ENCODE data around the gene WFS1.

The WFS1 gene

DNA sequence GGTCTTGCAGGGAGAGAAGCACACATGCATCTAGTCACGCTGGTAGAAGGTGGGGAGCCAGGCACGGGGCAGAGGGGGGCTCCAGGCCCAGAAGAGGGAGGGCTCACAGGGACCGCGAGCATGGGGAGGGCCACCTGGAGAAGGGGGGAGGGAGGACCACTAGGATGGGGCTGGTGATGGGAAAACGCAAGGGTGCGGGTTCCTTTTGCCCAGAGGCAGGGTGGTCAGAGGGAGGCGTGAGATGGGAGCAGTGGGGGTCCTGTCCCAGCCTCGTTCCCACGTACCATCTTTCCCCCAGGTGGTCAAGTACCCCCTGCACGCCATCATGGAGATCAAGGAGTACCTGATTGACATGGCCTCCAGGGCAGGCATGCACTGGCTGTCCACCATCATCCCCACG, 30.7 kb downstream of the WFS1 start:
- DNase-seq (ENCODE audit: low read depth): no peak

DNA sequence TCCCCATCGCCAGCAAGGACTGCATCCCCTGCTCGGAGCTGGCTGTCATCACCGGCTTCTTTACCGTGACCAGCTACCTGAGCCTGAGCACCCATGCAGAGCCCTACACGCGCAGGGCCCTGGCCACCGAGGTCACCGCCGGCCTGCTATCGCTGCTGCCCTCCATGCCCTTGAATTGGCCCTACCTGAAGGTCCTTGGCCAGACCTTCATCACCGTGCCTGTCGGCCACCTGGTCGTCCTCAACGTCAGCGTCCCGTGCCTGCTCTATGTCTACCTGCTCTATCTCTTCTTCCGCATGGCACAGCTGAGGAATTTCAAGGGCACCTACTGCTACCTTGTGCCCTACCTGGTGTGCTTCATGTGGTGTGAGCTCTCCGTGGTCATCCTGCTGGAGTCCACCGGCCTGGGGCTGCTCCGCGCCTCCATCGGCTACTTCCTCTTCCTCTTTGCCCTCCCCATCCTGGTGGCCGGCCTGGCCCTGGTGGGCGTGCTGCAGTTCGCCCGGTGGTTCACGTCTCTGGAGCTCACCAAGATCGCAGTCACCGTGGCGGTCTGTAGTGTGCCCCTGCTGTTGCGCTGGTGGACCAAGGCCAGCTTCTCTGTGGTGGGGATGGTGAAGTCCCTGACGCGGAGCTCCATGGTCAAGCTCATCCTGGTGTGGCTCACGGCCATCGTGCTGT, 31.5 kb downstream of the WFS1 start:
- no peak for DNase-seq (ENCODE audit: low read depth)

- no peak for DNase-seq (ENCODE audit: low read depth)
These were observed 32.2 kb downstream of the WFS1 start for GRCh38 chr4:6301732-6302442.

DNA sequence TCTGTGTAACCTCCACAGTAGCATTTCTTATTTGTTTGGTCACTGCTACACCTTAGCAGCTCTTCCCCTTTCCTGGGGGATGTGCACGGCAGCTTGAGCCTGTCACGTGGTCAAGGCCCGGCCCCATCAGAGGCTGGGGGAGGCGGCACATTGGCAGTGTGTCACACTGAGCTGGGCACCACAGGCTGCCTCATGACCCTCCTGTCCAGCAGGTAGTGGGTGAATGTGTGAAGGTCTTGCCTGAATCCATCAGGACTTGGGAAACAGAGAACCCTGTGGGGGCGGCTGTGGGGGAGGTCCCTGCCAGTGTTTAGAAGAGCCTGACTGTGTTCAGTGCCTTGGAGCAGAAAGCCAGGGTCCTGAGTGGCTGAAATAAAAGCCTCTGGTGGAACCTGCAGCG, 33.2 kb downstream of the WFS1 start:
- DNase-seq (ENCODE audit: low read depth): no peak

- no peak for DNase-seq (ENCODE audit: low read depth)
These were observed 34.3 kb downstream of the WFS1 start for GRCh38 chr4:6303943-6304342.

DNA sequence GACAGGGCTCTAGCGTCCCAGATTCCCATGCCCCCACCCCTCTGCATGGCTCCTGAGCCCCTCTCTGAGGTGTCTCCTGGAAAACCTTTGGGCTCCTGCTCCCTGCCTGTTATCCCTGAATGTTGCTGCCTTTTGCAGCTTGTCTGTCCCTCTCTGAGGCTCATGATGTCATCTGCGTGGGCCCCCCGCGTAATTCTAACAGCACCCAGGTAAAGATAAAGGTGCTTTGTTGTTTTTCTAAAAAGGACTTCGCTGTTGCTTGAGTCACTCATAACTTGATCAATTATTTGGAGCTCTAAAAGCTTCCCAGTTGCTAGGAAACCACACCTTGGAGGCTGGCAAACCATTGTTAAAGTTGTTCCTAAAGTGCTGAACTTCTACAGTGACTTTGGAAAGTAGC, 36.6 kb downstream of the WFS1 start:
- DNase-seq (ENCODE audit: low read depth): no peak

DNA sequence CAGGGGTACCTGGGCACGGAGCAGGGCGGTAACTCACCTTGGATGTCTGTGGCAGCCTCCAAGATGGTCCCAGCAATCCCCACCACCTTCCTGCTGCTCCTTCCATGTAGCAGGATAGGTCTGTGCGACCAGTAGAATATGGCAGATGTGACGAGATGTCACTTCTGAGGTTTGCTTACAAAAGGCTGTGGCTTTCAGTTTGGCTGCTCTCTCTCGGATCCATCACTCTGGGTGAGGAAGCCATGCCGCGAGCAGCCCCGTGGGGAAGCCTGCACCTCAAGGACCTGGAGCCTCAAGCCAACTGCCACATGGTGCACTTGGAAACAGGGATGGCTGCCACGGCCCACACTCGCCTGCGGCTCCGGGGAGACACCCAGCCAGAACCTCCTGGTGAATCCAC, 37.6 kb downstream of the WFS1 start:
- no peak for DNase-seq (ENCODE audit: low read depth)

DNA sequence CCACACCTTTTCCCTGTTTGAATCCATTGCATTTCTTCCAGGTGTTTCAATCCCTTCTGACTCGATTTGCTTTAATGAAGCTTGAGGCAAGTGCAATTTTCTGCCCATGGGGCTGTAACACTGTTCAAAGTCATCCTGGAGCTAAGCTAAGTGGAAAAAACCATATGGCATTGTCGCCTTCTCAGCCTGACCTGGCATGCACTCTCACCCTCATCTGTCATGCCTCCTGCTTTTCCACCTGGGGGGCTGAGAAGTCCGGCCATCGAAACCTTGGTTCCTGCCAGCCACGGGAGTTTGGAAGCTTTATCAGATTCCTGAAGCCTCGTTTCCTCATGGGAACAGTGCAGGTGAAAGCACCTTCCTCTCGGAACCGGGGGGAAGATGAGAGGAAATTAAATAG, 38.2 kb downstream of the WFS1 start:
- DNase-seq (ENCODE audit: low read depth): no peak

DNA sequence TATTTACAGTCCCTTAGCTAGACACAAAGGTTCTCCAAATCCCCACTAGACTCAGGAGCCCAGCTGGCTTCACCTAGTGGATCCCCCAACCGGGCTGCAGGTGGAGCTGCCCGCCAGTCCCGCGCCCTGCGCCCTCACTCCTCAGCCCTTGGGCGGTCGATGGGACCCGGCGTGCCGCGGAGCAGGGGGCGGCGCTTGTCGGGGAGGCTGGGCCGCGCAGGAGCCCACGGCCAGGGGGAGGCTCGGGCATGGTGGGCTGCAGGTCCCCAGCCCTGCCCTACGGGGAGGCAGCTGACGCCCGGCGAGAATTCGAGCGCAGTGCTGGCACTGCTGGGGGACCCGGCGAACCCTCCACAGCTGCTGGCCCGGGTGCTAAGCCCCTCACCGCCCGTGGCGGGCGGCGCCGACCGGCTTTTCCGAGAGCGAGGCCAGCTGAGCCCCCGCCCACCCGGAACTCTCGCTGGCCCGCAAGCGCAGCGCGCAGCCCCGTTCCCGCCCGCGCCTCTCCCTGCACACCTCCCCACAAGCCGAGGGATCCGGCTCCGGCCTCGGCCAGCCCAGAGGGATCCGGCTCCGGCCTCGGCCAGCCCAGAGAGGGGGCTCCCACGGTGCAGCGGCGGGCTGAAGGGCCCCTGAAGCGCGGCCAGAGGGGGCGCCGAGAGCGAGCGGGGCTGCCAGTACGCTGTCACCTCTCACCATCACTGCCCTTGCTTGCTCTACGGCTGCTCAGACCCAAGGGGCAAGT, 39.4 kb downstream of the WFS1 start:
- no peak for DNase-seq (ENCODE audit: low read depth)

- no peak for DNase-seq (ENCODE audit: low read depth)
These were observed 40.1 kb downstream of the WFS1 start for GRCh38 chr4:6309777-6310176.

- DNase-seq (ENCODE audit: low read depth): no peak
These were observed 43.6 kb downstream of the WFS1 start for GRCh38 chr4:6313216-6313615.

DNA sequence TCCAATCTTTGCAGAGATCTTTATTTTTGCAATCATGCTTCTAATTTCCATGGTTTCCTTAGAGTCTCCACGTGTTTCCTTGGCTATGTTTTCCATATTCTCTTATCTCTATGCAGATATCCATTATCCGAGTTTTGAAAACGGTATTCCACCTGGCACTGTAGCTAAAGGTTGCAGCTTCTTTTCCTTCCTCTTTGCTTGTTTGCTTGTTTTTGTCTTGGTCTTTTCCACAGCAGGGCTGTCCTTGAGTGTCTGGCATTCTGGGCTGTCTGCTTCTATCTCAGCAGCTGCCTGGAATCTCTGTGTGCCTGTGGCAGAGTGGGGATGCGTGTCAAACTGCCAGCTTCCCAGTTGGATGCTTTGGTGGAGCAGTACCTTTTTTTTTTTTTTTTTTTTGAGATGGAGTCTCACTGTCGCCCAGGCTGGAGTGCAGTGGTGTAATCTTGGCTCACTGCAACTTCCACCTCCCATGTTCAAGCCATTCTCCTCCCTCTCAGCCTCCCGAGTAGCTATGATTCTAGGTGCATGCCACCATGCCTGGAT, 46.9 kb downstream of the WFS1 start:
- DNase-seq (ENCODE audit: low read depth): no peak

GRCh38 chr4:6318206-6318605, 48.6 kb downstream of the WFS1 start:
- no peak for DNase-seq (ENCODE audit: low read depth)

- DNase-seq (ENCODE audit: low read depth): no peak
These were observed 50.0 kb downstream of the WFS1 start for GRCh38 chr4:6319530-6320150.

DNA sequence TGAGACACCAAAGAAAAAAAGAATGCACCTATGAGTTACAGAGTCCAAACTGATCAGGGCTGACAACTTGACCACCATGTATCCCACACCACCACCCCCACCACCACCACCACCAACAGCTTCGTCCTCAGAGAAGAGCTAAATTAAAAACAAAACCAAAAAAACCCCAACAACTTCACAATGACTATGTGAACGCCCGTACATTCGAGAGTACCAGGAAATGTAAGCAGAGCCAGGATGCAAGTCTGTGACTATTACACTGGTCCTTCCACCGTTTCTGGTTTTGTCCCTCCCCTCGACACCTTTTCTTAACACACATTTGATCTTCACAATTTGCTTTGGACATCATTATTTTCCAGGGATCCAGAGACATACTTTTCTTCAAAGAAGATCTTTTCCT, 51.0 kb downstream of the WFS1 start:
- no peak for DNase-seq (ENCODE audit: low read depth)

- DNase-seq (ENCODE audit: low read depth): no peak
These were observed 51.7 kb downstream of the WFS1 start for GRCh38 chr4:6321361-6321760.

GRCh38 chr4:6322067-6322760, 52.6 kb downstream of the WFS1 start:
- DNase-seq (ENCODE audit: low read depth): no peak

DNA sequence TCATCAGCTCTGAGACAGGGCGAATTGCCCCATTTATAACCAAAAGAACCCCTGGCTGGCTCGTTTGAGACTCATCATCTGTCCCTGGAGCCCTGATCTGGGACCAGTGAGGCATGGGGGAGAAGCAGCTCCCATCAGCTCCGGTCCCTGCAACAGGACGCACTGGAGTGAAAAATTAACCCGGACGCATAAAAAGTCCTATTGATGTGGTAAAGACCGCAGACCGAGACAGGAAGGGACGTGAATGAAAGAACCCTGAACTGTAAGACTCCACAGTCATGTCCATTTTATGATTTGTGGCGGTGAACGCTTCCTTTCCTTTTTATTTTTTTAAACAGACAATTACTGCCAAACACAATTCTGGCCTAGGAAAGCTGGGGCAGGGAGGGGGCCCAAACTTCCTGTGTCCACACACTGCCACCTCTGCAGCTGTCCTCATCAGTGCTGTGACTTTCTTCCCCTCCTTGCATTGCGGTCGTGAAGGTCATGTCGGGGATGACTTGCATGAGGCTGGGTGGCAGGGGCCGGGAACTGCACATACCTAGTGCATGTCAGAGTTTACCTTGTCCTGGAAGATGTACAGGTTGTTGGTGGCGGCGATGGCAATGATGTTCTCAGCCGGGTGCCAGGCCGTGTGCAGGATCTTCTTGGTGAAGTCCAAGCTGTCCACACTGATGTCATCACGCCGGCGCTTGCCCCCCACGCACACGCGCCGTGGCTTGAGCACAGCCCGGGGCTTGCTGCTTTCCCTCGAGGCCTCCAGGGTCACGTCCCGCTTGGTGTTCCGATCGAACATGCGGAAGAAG, 53.3 kb downstream of the WFS1 start:
- DNase-seq (ENCODE audit: low read depth): no peak

- DNase-seq (ENCODE audit: low read depth): no peak
These were observed 54.9 kb downstream of the WFS1 start for GRCh38 chr4:6324461-6324998.

- no peak for DNase-seq (ENCODE audit: low read depth)
These were observed 55.5 kb downstream of the WFS1 start for GRCh38 chr4:6324999-6325787.
